NCI-H446 (cell line): ENCODE measurements around the gene SYNGR2.
A peak's percentile ranks its signal among the peaks of the same experiment; 100 is the strongest.
"Not testable (repeated sequence)": the region's sequence is repeated elsewhere in the genome, so short reads cannot be mapped to it uniquely, and the experiment has no call there.

Experiments
- DNase-seq, 2 experiments: peaks; one replicate each; lab custom pipeline; 2025; lab: John Stamatoyannopoulos, UW

Gene SYNGR2

GRCh38 chr17:78130090-78130436, 38.3 kb upstream of the SYNGR2 start:
- no peak for DNase-seq

DNA sequence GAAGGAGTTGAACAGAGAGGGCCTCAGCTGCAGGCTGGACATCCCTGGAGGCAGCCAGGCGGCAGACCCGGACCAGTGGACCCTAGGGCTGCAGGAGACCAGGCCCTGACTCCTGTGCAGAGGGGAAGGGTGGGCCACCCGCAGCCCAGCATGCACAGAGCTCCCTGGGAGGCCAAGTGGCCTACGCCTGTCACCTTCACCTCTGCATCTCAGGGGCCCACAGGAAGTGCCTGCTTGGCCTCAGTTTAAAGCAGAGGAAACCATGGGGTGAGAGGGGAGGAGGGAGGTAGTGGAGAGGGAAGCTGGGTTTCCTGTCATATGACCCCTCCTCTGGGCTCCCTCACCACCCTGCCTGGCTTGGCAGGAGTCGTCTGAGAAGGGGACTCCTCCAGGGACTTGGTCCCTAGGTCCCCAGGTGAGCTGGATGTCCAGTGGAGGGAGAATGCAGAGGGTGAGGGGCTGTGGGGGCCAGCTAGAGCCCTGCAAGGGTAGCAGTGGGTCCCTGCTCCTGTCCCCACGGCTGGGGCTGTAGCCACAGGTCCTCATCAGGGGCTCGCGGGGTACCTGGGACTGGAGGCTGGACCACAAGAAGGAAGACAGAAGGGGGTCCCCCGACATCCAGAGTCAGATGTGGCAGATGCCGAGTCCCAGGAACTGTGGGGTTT, 37.8 kb upstream of the SYNGR2 start, which contains the start of gene TMC8:
TSS of gene TMC8 (plus strand) at position 335 of the 665 bp plus-strand sequence. CDS start 818 bp downstream, outside the sequence.
- no peak for DNase-seq

DNA sequence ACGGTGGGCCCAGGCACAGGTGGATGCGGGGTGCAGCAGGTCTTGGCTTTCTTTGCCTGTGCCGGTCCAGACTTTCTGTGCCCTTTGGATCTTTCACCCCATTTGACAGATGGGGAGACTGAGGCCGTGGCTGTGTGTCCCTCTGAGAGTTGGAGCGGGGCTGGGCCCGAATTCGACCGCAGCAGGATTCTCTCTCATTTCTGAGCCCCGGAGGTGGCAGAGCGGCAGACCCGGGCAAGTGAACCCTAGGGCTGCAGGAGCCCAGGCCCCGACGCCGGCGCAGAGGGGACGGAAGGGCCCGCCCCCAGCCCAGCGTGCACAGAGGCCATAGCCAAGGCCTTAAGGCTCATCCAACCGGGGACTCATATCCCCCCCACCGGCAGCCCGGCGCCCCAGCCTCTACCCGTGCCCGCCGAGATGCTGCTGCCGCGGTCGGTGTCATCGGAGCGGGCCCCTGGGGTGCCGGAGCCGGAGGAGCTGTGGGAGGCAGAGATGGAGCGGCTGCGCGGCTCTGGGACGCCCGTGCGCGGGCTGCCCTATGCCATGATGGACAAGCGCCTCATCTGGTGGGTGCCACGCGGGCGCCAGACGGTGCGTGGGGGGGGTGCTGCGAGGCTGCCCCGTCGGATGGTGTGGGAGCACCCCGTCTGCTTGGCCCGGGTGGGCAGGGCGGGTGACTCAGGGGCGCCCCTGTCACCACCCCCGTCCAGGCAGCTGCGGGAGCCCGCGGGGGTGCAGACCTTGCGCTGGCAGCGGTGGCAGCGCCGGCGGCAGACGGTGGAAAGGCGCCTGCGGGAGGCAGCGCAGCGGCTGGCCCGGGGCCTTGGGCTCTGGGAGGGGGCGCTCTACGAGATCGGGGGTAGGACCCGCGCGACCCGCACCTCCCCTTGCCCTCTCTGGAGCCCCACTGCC, 37.0 kb upstream of the SYNGR2 start:
- no peak for DNase-seq

DNA sequence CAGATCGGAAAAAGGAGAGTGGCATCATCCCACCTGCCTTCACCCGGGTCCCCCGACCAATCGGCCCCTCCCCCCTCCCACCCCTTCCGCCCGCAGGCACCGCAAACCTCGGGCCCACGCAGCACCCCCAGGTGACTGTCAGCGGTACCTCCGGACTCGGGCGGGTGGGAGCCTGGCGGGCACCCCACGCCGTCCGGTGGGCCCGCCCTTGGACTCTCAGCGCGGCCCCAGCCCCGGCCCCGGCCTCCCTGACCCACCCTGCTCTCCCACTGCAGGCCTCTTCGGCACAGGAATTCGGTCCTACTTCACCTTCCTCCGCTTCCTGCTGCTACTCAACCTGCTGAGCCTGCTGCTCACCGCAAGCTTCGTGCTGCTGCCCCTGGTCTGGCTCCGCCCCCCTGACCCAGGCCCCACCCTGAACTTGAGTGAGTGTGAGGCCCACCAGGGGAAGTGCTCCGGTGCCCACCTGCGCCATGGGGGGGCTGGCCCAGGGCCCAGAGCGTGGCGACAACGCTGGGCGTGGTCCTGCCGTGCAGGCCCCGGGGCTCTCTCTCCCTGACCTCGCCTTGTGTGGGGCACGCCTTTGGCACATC, 36.2 kb upstream of the SYNGR2 start:
- DNase-seq: no peak

DNA sequence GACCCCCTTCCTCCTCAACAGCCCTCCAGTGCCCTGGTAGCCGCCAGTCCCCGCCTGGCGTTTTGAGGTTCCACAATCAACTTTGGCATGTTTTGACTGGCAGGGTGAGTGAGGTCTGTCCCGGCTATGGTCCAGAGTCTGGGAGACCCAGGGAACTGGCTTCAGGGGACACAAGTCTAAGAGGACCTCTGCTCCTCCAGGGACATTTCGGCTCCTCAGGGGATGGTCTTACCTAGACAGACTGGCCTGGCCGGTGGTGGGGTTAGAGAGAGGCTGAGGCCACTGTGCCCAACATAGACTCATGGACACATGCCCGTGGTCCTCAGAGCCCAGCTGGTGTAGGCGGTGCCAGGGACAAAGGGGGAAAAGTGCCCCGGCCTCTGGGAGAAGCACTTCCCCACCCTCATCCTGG, 35.6 kb upstream of the SYNGR2 start:
- no peak for DNase-seq

- no peak for DNase-seq
Observed at GRCh38 chr17:78133179-78133951, 35.0 kb upstream of the SYNGR2 start.

DNA sequence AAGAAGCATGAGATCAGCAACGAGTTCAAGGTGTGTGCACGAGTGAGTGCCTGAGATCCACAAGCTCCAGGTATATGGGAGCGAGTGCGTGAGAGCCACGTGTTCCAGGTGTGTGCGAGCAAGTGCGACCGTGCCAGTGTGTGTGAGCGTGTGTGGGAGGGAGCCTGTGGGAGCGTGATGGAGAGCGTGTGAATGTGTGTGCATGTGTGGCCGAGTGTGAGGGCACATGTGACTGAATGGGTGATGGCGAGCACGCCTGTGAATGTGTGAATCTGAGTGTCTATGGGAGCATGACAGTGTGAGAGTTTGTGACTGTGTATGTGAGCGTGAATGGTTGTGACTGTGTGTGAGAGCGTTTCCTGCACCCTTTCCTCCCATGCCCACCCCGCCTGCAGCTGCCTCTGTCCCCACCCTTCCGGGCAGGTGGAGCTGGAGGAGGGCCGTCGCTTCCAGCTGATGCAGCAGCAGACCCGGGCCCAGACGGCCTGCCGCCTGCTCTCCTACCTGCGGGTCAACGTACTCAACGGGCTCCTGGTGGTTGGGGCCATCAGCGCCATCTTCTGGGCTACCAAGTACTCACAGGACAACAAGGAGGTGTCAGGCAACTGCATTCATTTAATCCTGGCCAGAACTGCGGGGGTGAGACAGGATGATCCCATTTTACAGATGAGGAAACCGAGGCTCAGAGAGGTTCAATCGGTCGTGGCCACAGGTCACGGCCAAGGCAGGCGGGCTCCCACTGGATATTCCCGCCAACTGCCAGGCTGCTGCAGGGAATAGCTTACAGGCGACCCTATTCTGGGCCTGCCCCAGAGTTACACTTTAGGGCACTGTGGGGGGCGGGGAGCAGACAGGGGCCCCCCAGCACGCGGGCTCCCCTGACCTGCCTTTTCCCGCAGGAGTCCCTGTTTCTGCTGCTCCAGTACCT, 34.1 kb upstream of the SYNGR2 start:
- no peak for DNase-seq

DNA sequence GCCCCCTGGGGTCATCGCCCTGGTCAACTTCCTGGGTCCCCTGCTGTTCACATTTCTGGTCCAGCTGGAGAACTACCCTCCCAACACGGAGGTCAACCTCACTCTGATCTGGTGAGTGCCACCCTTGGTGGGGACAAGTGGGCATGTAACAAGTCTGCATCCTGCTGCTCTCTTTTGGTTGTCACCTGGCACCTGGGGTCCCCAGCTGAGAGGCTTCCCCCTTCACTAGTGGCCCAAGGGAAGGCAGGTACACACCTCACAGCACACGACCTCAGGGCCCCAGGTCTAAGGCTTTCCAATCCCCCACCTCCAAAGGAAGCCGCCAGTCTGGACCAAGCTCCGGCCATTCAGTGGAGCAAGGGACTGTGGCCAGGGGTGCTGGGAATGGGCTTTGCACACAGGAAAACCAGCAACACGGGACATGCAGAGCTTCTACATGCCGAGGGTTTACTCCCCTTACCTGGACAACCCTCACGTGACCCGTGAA, 33.4 kb upstream of the SYNGR2 start:
- no peak for DNase-seq

- DNase-seq: no peak
Observed at GRCh38 chr17:78135858-78136500, 32.4 kb upstream of the SYNGR2 start.

GRCh38 chr17:78137392-78138203, 30.8 kb upstream of the SYNGR2 start:
- DNase-seq: no peak

DNA sequence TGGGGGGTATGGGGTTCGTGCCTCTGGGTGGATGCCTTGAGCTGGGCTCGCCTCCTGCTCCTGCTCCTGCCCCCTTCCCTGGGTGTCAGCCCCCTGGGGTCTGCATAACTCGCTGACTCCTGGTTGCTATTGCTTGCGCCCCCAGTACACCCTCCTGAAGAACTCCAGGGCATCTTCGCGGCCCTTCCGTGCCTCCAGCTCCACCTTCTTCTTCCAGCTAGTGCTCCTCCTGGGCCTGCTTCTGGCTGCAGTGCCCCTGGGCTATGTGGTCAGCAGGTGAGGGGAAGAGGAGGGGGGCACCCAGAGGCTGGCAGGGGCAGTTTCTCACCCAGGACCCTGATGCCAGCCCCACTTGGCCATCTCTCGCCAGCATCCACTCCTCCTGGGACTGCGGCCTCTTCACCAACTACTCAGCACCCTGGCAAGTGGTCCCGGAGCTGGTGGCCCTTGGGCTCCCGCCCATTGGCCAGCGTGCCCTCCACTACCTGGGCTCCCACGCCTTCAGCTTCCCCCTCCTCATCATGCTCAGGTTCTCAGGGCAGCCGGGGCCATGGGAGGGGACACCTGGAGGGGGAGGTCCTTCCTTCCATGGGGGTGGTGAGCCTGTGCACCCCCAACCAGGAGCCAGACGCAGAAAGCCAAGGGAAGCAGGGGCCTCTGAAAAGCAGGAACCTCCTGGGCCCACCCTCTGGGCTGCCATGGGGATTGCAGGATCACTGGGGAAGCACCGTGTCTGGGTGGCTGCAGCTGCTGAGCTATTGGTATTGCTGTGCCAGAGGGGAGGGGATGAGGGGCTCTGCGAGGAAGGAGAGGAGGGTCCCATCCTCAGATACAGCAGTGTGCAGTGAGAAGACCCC, 29.9 kb upstream of the SYNGR2 start:
- no peak for DNase-seq

GRCh38 chr17:78139861-78140168, 28.6 kb upstream of the SYNGR2 start:
- DNase-seq: not testable (repeated sequence)

DNA sequence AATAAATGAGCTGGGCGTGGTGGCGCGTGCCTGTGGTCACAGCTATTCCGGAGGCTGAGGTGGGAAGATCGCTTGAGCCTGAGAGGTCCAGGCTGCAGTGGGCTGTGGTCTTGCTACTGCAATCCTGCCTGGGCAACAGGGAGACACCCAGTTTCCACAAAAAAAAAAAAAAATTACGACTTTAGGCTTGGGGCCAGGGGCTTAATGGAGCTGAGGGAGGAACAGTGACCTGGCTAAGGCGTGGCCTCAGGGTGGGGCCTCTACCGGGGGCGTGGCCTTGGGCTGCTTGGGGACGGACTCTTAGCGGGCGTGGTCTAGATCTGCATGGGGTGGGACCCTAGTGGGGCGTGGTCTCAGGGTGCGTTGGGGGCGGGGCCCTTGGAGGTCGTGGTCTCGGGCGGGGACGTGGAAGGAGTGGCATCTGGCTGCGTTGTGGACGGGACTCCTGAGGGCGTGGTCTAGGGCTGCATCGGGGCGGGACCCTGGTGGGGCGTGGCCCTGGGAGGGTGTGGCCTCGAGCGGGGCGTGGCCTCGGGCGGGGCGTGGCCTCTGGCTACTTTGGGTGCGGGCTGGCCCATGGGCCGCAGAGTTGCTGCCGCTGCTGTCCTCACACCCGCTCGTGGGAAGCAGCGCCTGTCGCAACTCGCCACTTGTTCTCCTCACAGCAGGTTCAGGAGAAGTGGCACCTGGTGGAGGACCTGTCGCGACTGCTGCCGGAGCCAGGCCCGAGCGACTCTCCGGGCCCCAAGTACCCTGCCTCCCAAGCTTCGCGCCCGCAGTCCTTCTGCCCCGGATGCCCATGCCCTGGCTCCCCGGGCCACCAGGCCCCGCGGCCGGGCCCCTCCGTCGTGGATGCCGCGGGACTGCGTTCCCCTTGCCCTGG, 28.0 kb upstream of the SYNGR2 start:
- peak; percentile 81 to 94 for DNase-seq

- no peak for DNase-seq
Observed at GRCh38 chr17:78141437-78142118, 26.8 kb upstream of the SYNGR2 start.

- no peak for DNase-seq
Observed at GRCh38 chr17:78142119-78142861, 26.1 kb upstream of the SYNGR2 start.
